GM12875 (cell line): Measurements from ENCODE around the gene RMC1.

Experiments used
- H3K4me3 ChIP-seq: one replicate; pipeline ENCODE4 v1.5.1; 2011; ENCODE audit warnings: low read depth, low read length, control low read depth
- CTCF ChIP-seq: IDR thresholded peaks from 2 replicates; pipeline ENCODE4 v1.5.1; 2011; ENCODE audit warnings: low read depth, mild to moderate bottlenecking, control low read depth, inconsistent platforms, low read length, moderate library complexity, borderline replicate concordance; ENCODE audit not compliant: insufficient read depth

The RMC1 gene

GRCh38 chr18:23462876-23463275 lies 40.4 kb upstream of the RMC1 start:
- H3K4me3 ChIP-seq = no peak overlapping the region
- TF ChIP-seq CTCF = no peak

- TF ChIP-seq CTCF = no peak
Observed at GRCh38 chr18:23468753-23469459, 34.4 kb upstream of the RMC1 start.

GRCh38 chr18:23470620-23471387 lies 32.5 kb upstream of the RMC1 start:
- H3K4me3 ChIP-seq = no peak overlapping the region

More at GRCh38 chr18:23468753-23469459, 34.4 kb upstream of the RMC1 start:
- no peak overlapping the region for H3K4me3 ChIP-seq

GRCh38 chr18:23471486-23471885 lies 31.8 kb upstream of the RMC1 start:
- H3K4me3 ChIP-seq = no peak overlapping the region
- TF ChIP-seq CTCF = no peak

More at GRCh38 chr18:23470620-23471387, 32.5 kb upstream of the RMC1 start:
- TF ChIP-seq CTCF = no peak

- no peak overlapping the region for H3K4me3 ChIP-seq
- TF ChIP-seq CTCF = no peak
Observed at GRCh38 chr18:23479829-23480505, 23.3 kb upstream of the RMC1 start.

- H3K4me3 ChIP-seq = no peak overlapping the region
- no peak for TF ChIP-seq CTCF
Observed at GRCh38 chr18:23484561-23485182, 18.6 kb upstream of the RMC1 start.
